NCI-H526 treated with DMSO at 0.1 percent for 48 hours (cell line): ENCODE data around the gene GMPPB.
"Not testable (repeated sequence)": the region's sequence is repeated elsewhere in the genome, so short reads cannot be mapped to it uniquely, and the experiment has no call there.

Experiments
- DNase-seq: peaks from one replicate; lab custom pipeline; 2025; lab: John Stamatoyannopoulos, UW

Gene GMPPB

GRCh38 chr3:49723628-49724551, at the start of gene GMPPB:
TSS of gene GMPPB (minus strand) at chr3:49723951. CDS start at chr3:49723726, 225 bp downstream.
- DNase-seq: peak; percentile 90

- no peak for DNase-seq
Observed at GRCh38 chr3:49772703-49773102, 49.0 kb upstream of the GMPPB start.

GRCh38 chr3:49771340-49771938, 47.7 kb upstream of the GMPPB start:
- no peak for DNase-seq

- DNase-seq: no peak
Observed at GRCh38 chr3:49769926-49770325, 46.2 kb upstream of the GMPPB start.

GRCh38 chr3:49769286-49769915, 45.6 kb upstream of the GMPPB start:
- DNase-seq: no peak

GRCh38 chr3:49763981-49764380, 40.2 kb upstream of the GMPPB start:
- DNase-seq: no peak

GRCh38 chr3:49761661-49762060, 37.9 kb upstream of the GMPPB start:
- DNase-seq: no peak

- DNase-seq: no peak
Observed at GRCh38 chr3:49759226-49759625, 35.5 kb upstream of the GMPPB start.

GRCh38 chr3:49757197-49757596, 33.4 kb upstream of the GMPPB start:
- no peak for DNase-seq

GRCh38 chr3:49756036-49756435, 32.3 kb upstream of the GMPPB start:
- no peak for DNase-seq

- DNase-seq: no peak
Observed at GRCh38 chr3:49754536-49754935, 30.8 kb upstream of the GMPPB start.

GRCh38 chr3:49751501-49751900, 27.8 kb upstream of the GMPPB start:
- DNase-seq: no peak

- no peak for DNase-seq
Observed at GRCh38 chr3:49750056-49750455, 26.3 kb upstream of the GMPPB start.

- not testable (repeated sequence) for DNase-seq
Observed at GRCh38 chr3:49748874-49749273, 25.1 kb upstream of the GMPPB start.

- no peak for DNase-seq
Observed at GRCh38 chr3:49747792-49748480, 24.2 kb upstream of the GMPPB start.

- no peak for DNase-seq
Observed at GRCh38 chr3:49745986-49746385, 22.2 kb upstream of the GMPPB start.

- no peak for DNase-seq
Observed at GRCh38 chr3:49740427-49740826, 16.7 kb upstream of the GMPPB start.

GRCh38 chr3:49738067-49738713, 14.4 kb upstream of the GMPPB start:
- DNase-seq: no peak

- DNase-seq: no peak
Observed at GRCh38 chr3:49734752-49735151, 11.0 kb upstream of the GMPPB start.

- no peak for DNase-seq
Observed at GRCh38 chr3:49733551-49733950, 9.8 kb upstream of the GMPPB start.

- no peak for DNase-seq
Observed at GRCh38 chr3:49732597-49732996, 8.8 kb upstream of the GMPPB start.
